Fibroblast of skin of back (primary cell): ENCODE results near the gene QRFP.

Experiments
- DNase-seq: peaks from one replicate; pipeline ENCODE4 v3.0.0-alpha.2; 2013

Gene QRFP

DNA sequence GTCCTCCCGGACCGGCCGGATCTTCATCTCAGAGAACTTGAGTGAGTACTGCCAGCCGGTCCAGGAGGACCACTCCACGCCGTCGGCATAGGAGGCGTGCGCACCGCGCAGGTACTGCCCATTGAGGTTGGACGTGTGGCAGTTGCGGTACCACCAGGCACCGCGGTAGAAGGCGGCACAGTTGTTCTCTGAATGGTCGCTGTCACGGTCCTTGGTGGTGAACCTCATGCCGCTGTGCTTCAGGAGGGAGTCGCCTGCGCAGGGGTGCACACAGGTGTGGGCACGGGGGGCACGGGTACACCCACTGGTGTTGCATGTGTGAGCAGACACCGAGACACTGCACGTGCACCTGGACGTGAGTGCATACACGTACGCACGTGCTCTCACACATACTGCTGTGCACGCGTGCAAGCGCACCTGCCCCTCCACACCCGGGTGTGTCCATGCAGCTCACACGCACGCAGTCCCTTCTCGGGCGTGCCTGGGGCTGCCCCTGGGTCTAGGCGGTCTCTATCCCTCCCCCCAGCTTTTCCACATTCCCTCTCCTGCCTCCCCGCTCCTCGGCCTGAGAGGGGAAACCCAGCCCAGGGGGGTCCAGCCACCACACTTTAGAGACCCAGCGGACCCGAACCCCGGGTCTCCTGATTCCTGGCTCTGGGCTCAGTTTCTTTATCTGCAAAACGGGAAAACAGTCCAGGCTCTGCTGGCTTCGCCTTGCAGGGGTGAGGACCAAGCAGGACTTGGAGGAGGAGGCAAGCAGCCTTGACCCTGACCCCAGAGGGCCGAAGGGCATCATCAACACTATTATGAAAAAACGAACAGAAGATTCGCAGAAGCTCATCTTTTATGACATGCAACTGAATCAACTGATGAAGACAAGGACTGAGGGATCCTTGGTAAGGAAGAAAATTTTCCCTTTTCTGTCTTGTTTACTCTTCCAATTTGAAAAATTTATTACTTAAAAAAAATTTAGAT lies 7.7 kb upstream of the QRFP start:
- DNase-seq: no peak

DNA sequence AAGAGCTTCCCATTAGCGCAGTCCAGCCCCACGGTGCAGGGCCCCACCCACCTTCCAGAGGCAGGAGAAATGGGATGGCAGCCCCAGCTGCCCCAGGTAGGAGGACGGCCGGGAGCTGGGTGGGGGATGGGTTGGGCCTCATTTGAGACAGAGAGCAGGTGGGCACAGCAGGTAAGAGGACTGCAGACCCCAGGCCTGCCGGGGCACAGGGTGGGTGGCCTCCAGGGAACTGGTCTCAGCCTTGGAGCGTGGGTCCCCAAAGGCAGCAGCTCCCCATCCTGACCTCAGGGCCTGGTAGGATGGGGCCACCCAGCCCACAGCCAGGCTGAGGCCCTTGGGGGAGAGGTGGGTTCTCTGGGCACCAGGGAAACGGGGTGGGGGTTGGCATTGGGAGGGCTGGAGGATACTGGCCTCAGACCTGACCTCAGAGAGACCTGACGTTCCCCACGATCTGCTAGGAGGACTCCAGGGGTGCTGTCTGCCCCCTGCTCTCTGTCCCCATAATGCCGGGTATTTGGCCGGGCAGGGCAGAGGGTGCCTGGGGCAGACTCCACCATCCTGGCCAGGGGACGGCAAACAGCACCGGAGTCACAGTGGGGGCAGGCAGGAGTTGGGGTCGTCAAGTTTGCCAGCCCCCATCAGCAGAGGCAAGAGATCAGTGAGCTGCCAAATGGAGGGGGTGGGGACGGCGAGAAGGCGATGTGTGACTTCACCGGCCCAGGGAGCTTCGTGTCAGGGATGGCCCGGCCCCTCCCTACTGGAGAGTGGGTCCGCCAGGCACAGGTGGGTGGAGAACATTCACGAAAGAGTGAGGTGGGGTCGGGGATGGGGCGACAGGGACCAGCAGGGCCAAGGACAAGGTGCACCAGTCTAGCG lies 6.8 kb upstream of the QRFP start:
- DNase-seq: no peak

DNA sequence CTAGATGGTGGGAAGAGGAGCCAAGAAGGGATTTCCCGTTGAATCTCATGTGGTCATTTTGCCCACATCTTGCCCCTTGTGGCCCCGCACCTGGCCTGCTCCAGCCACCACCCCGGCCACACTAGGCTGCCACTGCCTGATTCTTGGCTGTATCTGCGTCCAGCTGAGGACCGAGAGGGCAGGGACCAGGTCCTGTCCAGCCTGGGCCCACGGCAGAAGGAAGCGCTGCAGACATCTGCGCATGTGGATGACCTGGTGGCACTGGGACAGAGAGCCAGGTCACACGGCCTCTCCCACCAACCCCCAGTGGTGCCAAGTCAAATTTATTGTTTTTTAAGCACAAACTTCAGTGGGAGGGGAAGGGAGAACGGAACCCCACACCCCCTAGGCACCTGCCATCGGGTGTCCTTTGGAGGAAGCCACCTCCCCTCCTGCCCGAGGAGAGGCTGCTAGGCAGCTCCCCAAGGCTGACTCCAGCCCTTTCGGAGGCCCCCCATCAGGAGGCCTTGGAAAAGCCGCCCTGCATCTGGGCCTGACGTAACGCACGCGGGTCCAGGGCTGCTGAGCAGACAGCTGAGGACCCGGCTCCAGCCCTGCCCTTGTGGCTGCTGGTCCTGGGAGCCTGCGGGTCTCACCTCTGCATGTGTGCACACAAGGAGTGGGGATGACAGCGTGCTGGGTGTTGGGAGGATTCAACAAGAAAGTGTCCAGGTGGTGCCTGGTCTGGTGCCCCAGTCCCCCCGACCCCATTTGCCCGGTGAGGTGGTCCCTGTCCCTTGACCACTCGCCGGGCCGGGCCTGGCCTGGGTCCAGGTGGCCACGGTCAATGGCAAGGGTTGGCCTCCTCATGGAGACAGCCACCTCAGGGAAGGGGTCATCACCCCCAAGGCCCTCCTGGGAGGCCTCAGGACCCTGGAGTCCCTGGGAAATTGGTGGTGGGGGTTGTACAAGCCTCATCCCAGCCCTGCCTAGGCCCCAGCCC lies 5.9 kb upstream of the QRFP start:
- no peak for DNase-seq

DNA sequence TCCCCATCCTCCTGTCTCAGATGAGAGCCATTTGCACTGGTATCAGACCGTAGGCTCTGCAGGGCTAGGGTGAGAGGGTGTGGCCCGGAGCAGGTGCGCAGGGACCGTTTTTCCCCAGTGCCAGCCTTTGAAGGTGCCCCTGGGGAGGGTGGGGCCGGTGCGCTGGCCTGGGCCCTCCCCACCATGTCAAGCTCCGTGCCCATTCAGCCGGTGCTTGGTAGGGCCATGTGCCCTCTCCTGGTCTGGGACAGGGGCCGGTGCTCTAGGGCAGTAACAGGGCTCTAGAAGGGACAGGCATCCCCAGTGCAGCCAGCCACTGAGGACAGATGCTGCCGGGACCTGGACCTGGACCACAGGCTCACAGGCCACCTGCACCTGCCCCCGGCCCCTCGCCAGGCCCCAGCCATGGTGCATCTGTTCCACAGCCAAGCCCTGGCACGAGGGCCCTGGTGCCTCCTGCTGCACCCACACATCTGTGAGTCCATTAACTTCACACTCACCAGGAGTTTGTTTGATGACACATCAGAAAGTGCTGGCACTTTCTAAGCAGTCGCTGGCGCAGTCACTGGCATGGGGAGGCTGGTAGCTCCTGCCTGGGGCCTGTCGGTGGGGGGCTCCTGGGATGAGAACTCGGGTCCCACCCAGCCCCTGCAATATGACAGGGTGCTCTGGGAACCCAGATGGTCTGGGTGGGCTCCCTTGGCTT lies 5.0 kb upstream of the QRFP start:
- DNase-seq: no peak

DNA sequence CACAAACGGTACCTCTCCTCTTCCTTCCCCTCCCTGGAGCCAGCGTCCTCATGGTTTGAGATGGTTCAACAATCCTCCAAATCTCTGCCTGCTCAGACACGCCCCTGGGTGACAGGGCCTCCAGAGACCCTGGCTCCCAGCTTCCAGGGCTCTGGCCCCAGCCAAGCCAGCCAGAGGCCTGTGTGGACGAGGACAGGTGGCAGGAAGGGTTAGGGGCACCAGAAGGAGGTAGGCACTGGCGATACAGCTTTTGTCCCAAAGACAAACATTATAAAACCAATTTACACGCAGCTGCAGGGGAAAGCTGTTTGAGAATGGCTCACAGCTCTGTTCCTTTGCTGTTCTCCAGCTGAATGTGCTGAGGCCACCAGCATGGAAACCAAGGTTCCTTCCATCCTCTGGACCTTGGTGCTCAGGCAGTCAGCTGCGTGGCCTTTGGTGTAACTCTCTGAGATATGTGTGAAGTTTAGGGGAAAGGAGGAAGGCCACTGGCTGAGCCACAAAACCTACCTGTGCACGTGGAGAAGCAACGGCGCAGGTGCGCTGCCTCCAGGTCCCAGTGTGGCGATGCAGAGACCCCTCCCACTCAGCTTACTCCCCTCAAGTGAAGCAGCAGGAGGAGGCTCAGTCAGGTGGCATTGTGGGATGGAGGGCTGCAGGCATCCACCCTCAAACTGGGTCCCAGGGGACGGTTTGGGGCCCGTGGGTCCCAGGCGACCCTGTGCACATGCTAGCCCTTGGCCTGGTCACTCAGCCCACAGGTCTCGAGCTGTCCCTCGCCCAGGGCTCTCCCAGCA lies 4.3 kb upstream of the QRFP start:
- DNase-seq: no peak

DNA sequence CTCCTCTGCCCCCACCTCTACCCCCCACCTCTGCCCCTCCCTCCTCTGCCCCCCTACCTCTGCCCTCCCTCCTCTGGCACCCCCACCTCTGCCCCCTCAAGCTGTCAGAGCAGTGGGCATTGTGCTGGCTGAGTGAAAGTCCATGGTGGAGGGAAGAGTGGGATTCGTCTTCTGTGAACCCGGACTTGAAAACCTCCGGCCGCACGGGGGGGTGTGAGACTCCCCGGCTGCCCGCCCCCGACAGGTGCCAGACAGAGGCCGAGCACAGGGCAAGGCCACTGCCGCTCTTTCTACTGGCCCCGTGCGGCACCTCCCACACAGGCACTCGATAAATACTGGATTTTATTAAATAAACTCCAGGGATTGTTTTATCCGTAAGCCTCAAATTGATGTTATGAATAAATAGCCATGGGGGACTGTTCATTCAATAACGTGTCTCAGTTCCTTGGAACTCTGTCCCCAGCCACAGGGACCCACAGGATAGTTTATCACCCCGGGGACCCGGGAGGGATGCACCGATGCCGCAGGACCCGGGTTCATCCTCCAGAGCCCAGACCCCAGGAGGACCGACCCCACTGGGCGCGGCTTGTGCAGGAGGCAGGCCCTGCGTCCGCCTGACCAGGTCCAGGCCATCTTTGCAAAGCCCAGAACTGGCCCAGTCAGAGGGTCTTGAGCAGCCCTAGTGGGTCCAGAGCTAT lies 2.6 kb upstream of the QRFP start:
- DNase-seq: no peak

DNA sequence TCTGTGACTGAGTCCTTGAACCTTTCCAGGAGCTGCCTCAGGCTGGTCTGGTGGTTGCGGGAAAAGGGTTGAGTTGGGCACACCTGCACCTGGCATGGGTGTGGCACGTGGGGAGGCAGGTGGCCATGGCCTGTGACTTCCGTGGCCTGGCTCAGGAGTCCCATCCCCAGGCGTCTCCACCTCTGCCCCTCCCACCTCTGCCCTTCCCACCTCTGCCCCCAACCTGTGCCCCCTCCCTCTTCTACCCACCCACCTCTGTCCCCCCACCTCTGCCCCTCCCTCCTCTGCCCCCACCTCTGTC lies 1.9 kb upstream of the QRFP start:
- no peak for DNase-seq

DNA sequence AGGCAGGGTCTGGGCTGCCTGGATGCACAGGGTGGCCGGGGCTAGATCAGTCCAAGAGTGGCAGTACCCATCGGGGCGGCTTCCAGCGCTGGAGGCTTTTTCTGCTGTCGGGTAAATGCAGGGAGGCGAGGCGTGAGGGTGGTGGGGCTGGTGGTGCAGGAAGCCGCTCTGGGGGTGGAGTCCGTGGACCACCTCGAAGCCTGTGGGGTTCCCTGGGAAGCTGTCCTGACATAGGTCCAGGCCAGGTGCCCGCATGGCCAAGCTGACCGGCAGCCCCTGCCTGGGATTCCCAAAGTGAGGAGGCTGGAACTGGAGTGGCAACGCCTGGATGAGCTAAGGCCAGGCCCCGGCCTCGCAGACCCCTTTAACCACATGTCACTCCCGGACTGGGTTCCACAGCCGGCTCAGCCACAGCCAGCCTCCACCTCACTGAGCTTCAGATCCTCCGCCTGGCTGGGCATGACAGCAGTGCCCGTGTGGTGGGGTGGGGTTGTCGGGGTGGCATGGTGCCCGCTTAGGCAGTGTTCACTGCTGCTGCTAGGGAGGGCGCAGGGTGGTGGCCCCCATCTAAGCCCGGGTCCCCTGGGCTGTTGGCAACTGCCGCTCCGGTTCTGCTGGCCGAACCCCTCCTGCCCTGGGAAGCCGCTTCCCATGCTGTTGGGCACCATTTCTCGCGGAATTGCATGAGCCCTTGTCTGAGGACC lies 1.4 kb upstream of the QRFP start:
- no peak for DNase-seq

DNA sequence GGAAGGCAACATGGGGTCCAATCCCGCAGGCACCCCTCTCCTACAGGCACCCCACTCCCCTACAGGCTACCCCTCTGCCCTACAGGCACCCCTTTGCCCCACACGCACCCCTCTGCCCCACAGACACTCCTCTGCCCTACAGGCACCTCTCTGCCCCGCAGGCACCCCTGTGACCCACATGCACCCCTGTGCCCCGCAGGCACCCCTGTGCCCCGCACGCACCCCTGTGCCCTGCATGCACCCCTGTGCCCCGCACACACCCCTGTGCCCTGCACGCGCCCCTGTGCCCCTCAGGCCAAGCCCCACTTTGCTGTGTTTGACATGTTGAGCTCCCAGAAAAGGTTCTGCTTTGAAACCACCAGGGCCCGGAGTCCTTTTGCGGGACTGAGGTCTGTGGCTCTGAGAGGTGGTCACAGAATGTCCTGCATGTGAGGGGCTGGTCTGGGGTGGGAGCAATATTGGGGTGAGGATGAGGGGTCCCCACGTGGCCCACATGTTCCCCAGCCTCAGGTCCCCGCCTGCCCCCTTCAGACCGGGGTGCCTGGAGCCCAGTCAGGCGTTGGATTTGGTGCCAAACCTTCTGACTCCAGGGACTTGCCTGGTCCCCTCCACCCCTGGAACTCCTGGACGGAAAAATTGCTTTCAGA lies 616 bp upstream of the QRFP start:
- no peak for DNase-seq

DNA sequence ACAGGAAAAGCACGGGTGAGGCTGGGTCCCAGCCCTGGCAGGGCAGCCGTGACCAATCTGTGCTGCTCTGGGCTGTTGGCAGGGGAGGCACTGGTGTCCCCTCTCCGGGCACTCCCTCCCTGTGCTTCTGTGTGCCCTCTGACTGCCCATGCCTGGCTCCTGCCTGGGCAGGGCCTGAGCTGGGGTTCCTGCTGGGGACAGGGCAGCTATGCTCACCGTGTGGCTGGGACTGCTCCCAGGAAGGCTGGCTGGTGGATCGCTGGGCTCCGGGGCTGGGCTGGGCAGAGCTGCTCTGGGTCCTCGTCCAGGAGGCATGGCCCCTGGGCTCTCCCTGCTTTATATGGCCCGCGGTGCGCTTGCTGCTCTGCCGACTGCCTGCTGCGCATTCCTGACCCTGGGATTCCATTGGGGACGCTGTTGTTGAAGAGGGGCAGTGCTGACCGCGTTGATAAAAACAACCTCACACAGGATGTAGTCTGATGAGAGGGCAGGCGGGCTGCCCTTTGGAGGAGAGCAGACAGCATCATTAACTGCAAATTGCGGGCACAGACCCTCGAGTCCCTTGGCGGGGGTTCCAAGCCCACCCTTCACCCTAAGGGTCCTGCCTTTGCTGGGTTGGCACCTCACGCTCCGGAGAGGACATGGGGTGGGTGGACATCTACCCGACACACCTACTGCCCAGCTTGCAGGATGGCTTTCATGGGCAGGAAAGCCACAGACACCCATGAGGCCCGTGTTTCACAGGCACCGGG lies 955 bp downstream of the QRFP start:
- DNase-seq: no peak

DNA sequence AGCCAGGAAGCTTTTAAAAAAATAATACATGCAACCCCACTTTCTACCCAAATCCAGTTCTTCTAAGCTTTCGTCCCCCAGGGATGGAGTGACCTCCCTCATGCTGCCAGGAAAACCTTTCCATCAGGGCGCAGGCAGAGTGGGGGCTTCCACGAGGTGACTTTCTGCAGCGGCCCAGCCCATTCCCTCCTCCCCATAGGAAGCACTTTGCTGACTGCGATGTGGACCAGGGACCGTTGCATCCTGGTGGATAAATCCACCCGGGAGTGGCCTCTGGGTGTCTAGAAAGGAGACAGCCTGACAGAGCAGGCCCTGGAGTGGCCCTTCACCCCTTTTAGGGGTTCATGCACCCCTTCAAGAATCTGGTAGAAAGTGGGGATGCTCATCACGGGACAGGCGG lies 1.6 kb downstream of the QRFP start:
- no peak for DNase-seq

DNA sequence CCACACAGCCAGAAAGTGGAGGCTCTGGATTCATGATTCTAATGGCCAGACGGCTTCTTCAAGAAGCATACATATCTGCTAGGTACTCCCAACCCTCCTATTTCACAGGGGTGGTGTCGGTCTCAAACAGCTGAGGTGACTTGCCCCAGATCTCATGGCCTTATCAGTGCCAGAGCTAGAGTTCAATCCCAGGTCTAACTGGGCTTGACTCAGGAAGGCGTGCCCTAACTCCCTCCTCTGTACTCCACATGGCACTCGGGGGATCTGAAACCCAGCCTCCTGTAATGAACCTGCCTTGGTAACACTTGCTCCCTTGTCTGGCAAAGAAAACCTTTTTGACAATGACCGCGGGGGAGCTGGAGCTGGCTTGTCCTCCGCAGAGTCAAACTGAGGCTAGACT lies 2.1 kb downstream of the QRFP start:
- no peak for DNase-seq

DNA sequence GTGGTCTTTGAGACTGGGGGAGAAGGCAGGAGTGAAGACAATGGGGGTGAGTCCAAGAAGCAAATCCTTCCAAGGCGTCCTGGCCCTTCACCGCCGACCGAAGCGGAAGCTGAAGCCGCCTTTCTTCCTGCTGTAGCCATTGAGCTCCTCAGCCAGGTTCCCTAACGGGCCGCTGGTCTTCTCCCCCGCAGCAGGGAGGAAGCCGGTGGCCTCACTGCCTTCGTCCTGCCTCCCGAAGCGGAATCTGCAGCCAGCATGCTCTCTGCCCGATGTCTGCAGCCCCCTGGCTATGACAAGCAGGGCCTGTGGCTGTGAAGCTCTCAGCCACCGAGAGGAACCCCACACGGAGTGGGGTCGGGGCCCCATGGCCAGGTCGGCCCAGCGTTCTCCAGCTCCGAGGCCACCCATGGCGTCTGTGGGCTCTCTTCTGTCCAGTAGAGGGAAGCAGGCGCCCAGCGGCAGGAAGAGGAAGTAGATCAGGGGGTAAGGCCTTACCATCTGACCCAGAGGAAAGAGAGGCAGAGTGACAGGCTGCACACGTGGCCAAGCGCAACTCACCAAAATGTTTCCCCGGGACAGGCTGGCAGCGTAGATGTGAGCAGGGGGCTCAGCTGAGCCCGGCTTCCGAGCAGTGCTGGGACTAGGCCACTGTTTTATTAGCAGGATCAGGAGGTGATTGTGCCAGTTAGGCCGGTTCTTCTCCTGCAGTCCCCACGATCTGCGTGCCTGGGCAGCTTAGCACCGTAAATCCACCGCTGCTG lies 3.1 kb downstream of the QRFP start:
- no peak for DNase-seq

DNA sequence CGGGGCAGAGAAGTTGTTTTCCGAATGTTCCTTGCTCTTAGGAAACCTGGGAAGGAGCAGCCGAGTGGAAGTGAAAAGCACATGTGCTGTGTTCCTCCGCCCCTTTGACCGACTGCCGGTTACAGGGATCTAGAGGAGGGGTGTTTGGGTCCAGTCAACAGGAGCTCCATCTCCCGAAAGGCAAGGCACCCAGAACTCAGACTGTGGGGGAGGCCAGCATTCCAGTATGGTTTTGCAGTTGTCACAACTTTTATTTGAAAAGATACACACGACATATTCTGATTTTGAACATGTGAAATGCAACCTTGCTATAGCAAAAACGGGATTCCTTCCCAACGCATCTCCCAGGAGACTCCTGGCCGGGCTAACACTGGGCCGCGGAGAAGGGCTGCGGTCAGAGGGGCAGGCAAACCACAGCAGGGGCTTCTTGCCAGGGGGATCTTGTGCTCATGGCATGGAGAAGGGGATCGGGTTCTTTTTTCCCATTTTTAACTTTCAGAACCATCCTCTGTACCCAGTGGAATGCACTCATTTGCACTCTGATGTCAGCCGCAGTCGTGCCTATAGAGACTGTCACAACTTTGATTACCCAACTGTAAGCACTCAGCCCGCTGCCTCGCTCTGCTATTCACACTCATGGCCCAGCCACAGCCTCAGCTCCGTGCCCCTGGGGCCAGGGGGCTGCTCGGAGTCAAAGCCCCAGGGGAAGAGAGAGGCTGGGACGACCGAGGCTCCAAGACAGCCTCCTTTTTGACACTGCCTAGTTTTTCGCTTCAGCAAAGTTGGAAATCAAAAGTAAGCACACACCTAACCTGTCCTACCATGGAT lies 3.9 kb downstream of the QRFP start:
- no peak for DNase-seq

DNA sequence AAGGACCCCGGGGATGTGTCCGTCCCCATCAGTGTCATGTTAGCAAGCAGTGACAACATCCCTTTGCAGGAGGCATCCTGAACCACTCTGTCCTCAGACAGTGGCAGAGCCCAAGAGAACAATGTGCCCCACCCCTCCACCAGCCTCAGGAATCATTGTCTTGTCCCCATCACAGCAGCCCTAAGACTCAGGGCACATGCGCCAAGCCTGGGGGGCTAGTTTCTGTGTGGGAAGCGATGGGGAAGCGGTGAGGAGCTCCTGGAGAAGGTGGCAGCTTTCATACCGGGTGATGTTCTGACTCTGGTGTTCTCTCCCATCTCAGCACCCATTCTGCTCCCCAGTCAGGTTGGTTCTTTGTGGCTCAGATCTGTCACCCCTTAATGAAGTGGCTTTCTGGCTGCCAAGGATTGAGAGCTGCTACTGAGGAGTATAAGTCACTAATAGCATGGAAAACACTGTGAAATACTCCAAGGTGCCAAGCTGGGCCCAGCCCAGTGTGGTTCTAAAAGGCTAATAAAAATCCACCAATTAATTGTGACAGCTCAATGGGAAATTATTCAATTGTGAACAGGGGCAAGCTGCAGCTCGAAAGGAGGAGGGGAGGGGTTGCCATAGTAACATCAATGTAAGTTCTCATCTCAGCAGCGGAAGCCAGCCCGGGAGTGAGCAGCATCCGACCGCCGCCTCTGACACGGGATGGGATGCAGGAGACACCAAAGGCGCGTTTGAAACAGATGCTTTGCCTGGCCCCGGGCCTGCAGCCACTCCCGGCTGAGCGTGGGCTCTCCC lies 4.7 kb downstream of the QRFP start:
- no peak for DNase-seq
